Activated naive CD8-positive, alpha-beta T cell treated with anti-CD3 and anti-CD28 coated beads for 36 hours (primary cell): Measurements from ENCODE around the gene TMEM59L. TPM values are rescaled to one million over a fixed set of nuclear protein-coding genes. Genes with fewer than 3 reads are reported as not detected.

Experiments
- DNase-seq: peaks from one replicate; pipeline ENCODE4 v3.0.0; 2021
- H3K27ac Mint-ChIP-seq: one replicate; pipeline ENCODE4 v1.8.0; 2022; ENCODE audit warnings: mild to moderate bottlenecking, moderate library complexity, mixed read lengths
- H3K27me3 Mint-ChIP-seq: one replicate; pipeline ENCODE4 v1.8.0; 2022; ENCODE audit warnings: mild to moderate bottlenecking, mixed read lengths
- H3K36me3 Mint-ChIP-seq: one replicate; pipeline ENCODE4 v1.8.0; 2021; ENCODE audit warnings: mild to moderate bottlenecking, mixed read lengths
- H3K4me1 Mint-ChIP-seq: one replicate; pipeline ENCODE4 v1.8.0; 2021; ENCODE audit warnings: mixed read lengths
- H3K4me3 Mint-ChIP-seq: one replicate; pipeline ENCODE4 v1.8.0; 2022; ENCODE audit warnings: mild to moderate bottlenecking, moderate library complexity, mixed read lengths
- H3K9me3 Mint-ChIP-seq: one replicate; pipeline ENCODE4 v1.8.0; 2022; ENCODE audit warnings: mixed read lengths
- total RNA-seq, 2 experiments: library from RNA; stranded (reverse); gene quantifications; one replicate each; pipeline ENCODE4 v1.2.3, GENCODE V29; 2021

TMEM59L gene
- total RNA-seq, 2 experiments from 2014 or later = not detected

GRCh38 chr19:18603255-18603957, 9.3 kb upstream of the TMEM59L start:
- Mint-ChIP-seq H3K9me3 (no peaks in the 10 kb centered on the region), H3K4me3 (no peak overlapping the region), H3K27me3 (peaks cover 71% of the 10 kb centered on the region), H3K4me1 (peaks cover 3% of the 10 kb centered on the region), H3K27ac (no peak overlapping the region), H3K36me3 (no peaks in the 10 kb centered on the region)
- no peak for DNase-seq

- Mint-ChIP-seq H3K27ac (no peak overlapping the region), H3K36me3 (no peaks in the 10 kb centered on the region), H3K9me3 (no peaks in the 10 kb centered on the region), H3K4me1 (peaks cover 3% of the 10 kb centered on the region), H3K27me3 (peaks cover 74% of the 10 kb centered on the region), H3K4me3 (no peak overlapping the region)
- DNase-seq = no peak
These were observed 8.5 kb upstream of the TMEM59L start for GRCh38 chr19:18603958-18604819.

- Mint-ChIP-seq H3K9me3 (no peaks in the 10 kb centered on the region), H3K27me3 (peaks cover 78% of the 10 kb centered on the region)
These were observed 7.9 kb upstream of the TMEM59L start for GRCh38 chr19:18604820-18605159.

GRCh38 chr19:18605196-18605545, 7.5 kb upstream of the TMEM59L start:
- Mint-ChIP-seq H3K27ac (no peak overlapping the region), H3K9me3 (no peaks in the 10 kb centered on the region), H3K27me3 (peaks cover 80% of the 10 kb centered on the region), H3K4me1 (peaks cover 3% of the 10 kb centered on the region), H3K4me3 (no peak overlapping the region), H3K36me3 (no peaks in the 10 kb centered on the region)
- no peak for DNase-seq

More at GRCh38 chr19:18604820-18605159, 7.9 kb upstream of the TMEM59L start:
- no peak for DNase-seq
- H3K4me3 Mint-ChIP-seq = no peak overlapping the region
- H3K36me3 Mint-ChIP-seq = no peaks in the 10 kb centered on the region
- H3K4me1 Mint-ChIP-seq = peaks cover 3% of the 10 kb centered on the region
- no peak overlapping the region for H3K27ac Mint-ChIP-seq

- Mint-ChIP-seq H3K27me3 (peaks cover 79% of the 10 kb centered on the region), H3K4me3 (no peak overlapping the region), H3K27ac (no peak overlapping the region)
These were observed 7.0 kb upstream of the TMEM59L start for GRCh38 chr19:18605546-18606280.

GRCh38 chr19:18606281-18607225, 6.1 kb upstream of the TMEM59L start, which contains the start of gene CRLF1:
Gene CRLF1, minus strand, starts transcription at chr19:18606799. Its CDS starts 143 bp downstream, at chr19:18606656.
- Mint-ChIP-seq H3K27ac (no peak within 1 kb of the TSS), H3K9me3 (no peaks in the 10 kb centered on the region), H3K27me3 (peaks cover 77% of the 10 kb centered on the region), H3K36me3 (no peaks in the 10 kb centered on the region), H3K4me1 (peaks cover 7% of the 10 kb centered on the region), H3K4me3 (no peak within 1 kb of the TSS)
- DNase-seq = no peak

More at GRCh38 chr19:18605546-18606280, 7.0 kb upstream of the TMEM59L start:
- Mint-ChIP-seq H3K9me3 (no peaks in the 10 kb centered on the region), H3K4me1 (peaks cover 3% of the 10 kb centered on the region), H3K36me3 (no peaks in the 10 kb centered on the region)
- no peak for DNase-seq

GRCh38 chr19:18607226-18608101, 5.2 kb upstream of the TMEM59L start:
- no peak overlapping the region for H3K4me3 Mint-ChIP-seq
- peaks cover 12% of the 10 kb centered on the region for H3K4me1 Mint-ChIP-seq
- H3K27me3 Mint-ChIP-seq = peaks cover 77% of the 10 kb centered on the region
- no peaks in the 10 kb centered on the region for H3K36me3 Mint-ChIP-seq
- H3K9me3 Mint-ChIP-seq = no peaks in the 10 kb centered on the region
- no peak overlapping the region for H3K27ac Mint-ChIP-seq
- DNase-seq = no peak

GRCh38 chr19:18608102-18608804, 4.4 kb upstream of the TMEM59L start:
- Mint-ChIP-seq H3K27ac (no peak overlapping the region), H3K4me3 (no peak overlapping the region), H3K9me3 (no peaks in the 10 kb centered on the region), H3K27me3 (peaks cover 74% of the 10 kb centered on the region), H3K4me1 (peaks cover 14% of the 10 kb centered on the region), H3K36me3 (no peaks in the 10 kb centered on the region)
- no peak for DNase-seq

- no peak overlapping the region for H3K27ac Mint-ChIP-seq
- peaks cover 78% of the 10 kb centered on the region for H3K27me3 Mint-ChIP-seq
- peaks cover 18% of the 10 kb centered on the region for H3K4me1 Mint-ChIP-seq
- no peaks in the 10 kb centered on the region for H3K36me3 Mint-ChIP-seq
- no peaks in the 10 kb centered on the region for H3K9me3 Mint-ChIP-seq
- DNase-seq = no peak
- no peak overlapping the region for H3K4me3 Mint-ChIP-seq
These were observed 3.6 kb upstream of the TMEM59L start for GRCh38 chr19:18608805-18609716.

GRCh38 chr19:18609717-18610051, 3.0 kb upstream of the TMEM59L start:
- H3K27ac Mint-ChIP-seq = no peak overlapping the region
- peaks cover 18% of the 10 kb centered on the region for H3K4me1 Mint-ChIP-seq
- no peaks in the 10 kb centered on the region for H3K9me3 Mint-ChIP-seq
- H3K27me3 Mint-ChIP-seq = peaks cover 80% of the 10 kb centered on the region
- no peak overlapping the region for H3K4me3 Mint-ChIP-seq
- no peak for DNase-seq
- no peaks in the 10 kb centered on the region for H3K36me3 Mint-ChIP-seq

- Mint-ChIP-seq H3K4me3 (no peak overlapping the region), H3K4me1 (peaks cover 18% of the 10 kb centered on the region), H3K27me3 (peaks cover 80% of the 10 kb centered on the region), H3K9me3 (no peaks in the 10 kb centered on the region), H3K27ac (no peak overlapping the region), H3K36me3 (no peaks in the 10 kb centered on the region)
- DNase-seq = no peak
These were observed 2.5 kb upstream of the TMEM59L start for GRCh38 chr19:18610245-18610555.

- no peaks in the 10 kb centered on the region for H3K36me3 Mint-ChIP-seq
- peaks cover 15% of the 10 kb centered on the region for H3K4me1 Mint-ChIP-seq
- DNase-seq = no peak
- no peak overlapping the region for H3K4me3 Mint-ChIP-seq
- H3K9me3 Mint-ChIP-seq = no peaks in the 10 kb centered on the region
- peaks cover 80% of the 10 kb centered on the region for H3K27me3 Mint-ChIP-seq
- no peak overlapping the region for H3K27ac Mint-ChIP-seq
These were observed 1.9 kb upstream of the TMEM59L start for GRCh38 chr19:18610556-18611326.
